Central memory CD8-positive, alpha-beta T cell (primary cell): ENCODE data around the gene BTBD16.

ENCODE experiments used
- ATAC-seq: fragments of 150-1000 bp; cut with Tn5 transposase; replicated peaks from 2 replicates; pipeline ENCODE4 v1.10.0; 2022; ENCODE audit warnings: mild to moderate bottlenecking, moderate FRiP score, moderate number of reproducible peaks; ENCODE audit not compliant: poor library complexity, severe bottlenecking; ENCODE audit errors: extremely low read depth
- DNase-seq, 2 donors: peaks; one replicate each; pipeline ENCODE4 v3.0.0; 2021; ENCODE audit warnings: low spot score in 2 of 2
- H3K27ac Mint-ChIP-seq: one replicate; pipeline ENCODE4 v1.8.0; 2022; ENCODE audit warnings: low read depth, mild to moderate bottlenecking, moderate library complexity, mixed read lengths
- H3K27me3 Mint-ChIP-seq: one replicate; pipeline ENCODE4 v1.8.0; 2022; ENCODE audit warnings: mixed read lengths
- H3K36me3 Mint-ChIP-seq: one replicate; pipeline ENCODE4 v1.8.0; 2022; ENCODE audit warnings: mild to moderate bottlenecking, moderate library complexity, mixed read lengths; ENCODE audit not compliant: insufficient read depth
- H3K4me1 Mint-ChIP-seq: one replicate; pipeline ENCODE4 v1.8.0; 2022; ENCODE audit warnings: mixed read lengths
- H3K4me3 Mint-ChIP-seq: one replicate; pipeline ENCODE4 v1.8.0; 2022; ENCODE audit warnings: mild to moderate bottlenecking, moderate library complexity, mixed read lengths
- H3K9me3 Mint-ChIP-seq: one replicate; pipeline ENCODE4 v1.8.0; 2022; ENCODE audit warnings: mixed read lengths

The BTBD16 gene

GRCh38 chr10:122323941-122324675 is 53.0 kb downstream of the BTBD16 start:
- ATAC-seq (no peak), DNase-seq (no peak)
- Mint-ChIP-seq H3K4me1 (no peaks in the 10 kb centered on the region), H3K27ac (no peak overlapping the region), H3K4me3 (no peak overlapping the region), H3K9me3 (peaks cover 6% of the 10 kb centered on the region), H3K27me3 (peaks cover 63% of the 10 kb centered on the region), H3K36me3 (no peaks in the 10 kb centered on the region)

GRCh38 chr10:122325235-122325634 is 54.1 kb downstream of the BTBD16 start:
- H3K4me1 Mint-ChIP-seq: no peaks in the 10 kb centered on the region
- peaks cover 6% of the 10 kb centered on the region for H3K9me3 Mint-ChIP-seq
- H3K4me3 Mint-ChIP-seq: no peak overlapping the region
- no peak overlapping the region for H3K27ac Mint-ChIP-seq
- ATAC-seq: no peak
- no peaks in the 10 kb centered on the region for H3K36me3 Mint-ChIP-seq
- H3K27me3 Mint-ChIP-seq: peaks cover 74% of the 10 kb centered on the region
- DNase-seq: no peak

GRCh38 chr10:122326385-122326784 is 55.3 kb downstream of the BTBD16 start:
- DNase-seq (no peak), ATAC-seq (no peak)
- H3K9me3 Mint-ChIP-seq: no peaks in the 10 kb centered on the region
- no peak overlapping the region for H3K27ac Mint-ChIP-seq
- H3K4me3 Mint-ChIP-seq: no peak overlapping the region
- H3K36me3 Mint-ChIP-seq: no peaks in the 10 kb centered on the region
- H3K4me1 Mint-ChIP-seq: no peaks in the 10 kb centered on the region
- peaks cover 80% of the 10 kb centered on the region for H3K27me3 Mint-ChIP-seq

GRCh38 chr10:122326806-122327205 is 55.7 kb downstream of the BTBD16 start:
- Mint-ChIP-seq H3K27ac (no peak overlapping the region), H3K36me3 (no peaks in the 10 kb centered on the region), H3K27me3 (peaks cover 80% of the 10 kb centered on the region), H3K4me3 (no peak overlapping the region), H3K4me1 (no peaks in the 10 kb centered on the region), H3K9me3 (no peaks in the 10 kb centered on the region)
- ATAC-seq (no peak), DNase-seq (no peak)

GRCh38 chr10:122327237-122328206 is 56.4 kb downstream of the BTBD16 start:
- no peak overlapping the region for H3K4me3 Mint-ChIP-seq

GRCh38 chr10:122328676-122329075 is 57.6 kb downstream of the BTBD16 start:
- H3K4me1 Mint-ChIP-seq: no peaks in the 10 kb centered on the region
- H3K27me3 Mint-ChIP-seq: peaks cover 69% of the 10 kb centered on the region
- no peak for ATAC-seq

More at GRCh38 chr10:122327237-122328206, 56.4 kb downstream of the BTBD16 start:
- H3K36me3 Mint-ChIP-seq: no peaks in the 10 kb centered on the region
- DNase-seq: no peak
- no peak overlapping the region for H3K27ac Mint-ChIP-seq
- H3K4me1 Mint-ChIP-seq: no peaks in the 10 kb centered on the region
- H3K9me3 Mint-ChIP-seq: no peaks in the 10 kb centered on the region
- peaks cover 80% of the 10 kb centered on the region for H3K27me3 Mint-ChIP-seq
- ATAC-seq: no peak

GRCh38 chr10:122329416-122329815 is 58.3 kb downstream of the BTBD16 start:
- ATAC-seq (no peak), DNase-seq (no peak)
- H3K36me3 Mint-ChIP-seq: no peaks in the 10 kb centered on the region
- H3K27ac Mint-ChIP-seq: no peak overlapping the region
- H3K9me3 Mint-ChIP-seq: no peaks in the 10 kb centered on the region
- no peak overlapping the region for H3K4me3 Mint-ChIP-seq
- no peaks in the 10 kb centered on the region for H3K4me1 Mint-ChIP-seq
- peaks cover 62% of the 10 kb centered on the region for H3K27me3 Mint-ChIP-seq

More at GRCh38 chr10:122328676-122329075, 57.6 kb downstream of the BTBD16 start:
- H3K9me3 Mint-ChIP-seq: no peaks in the 10 kb centered on the region
- no peaks in the 10 kb centered on the region for H3K36me3 Mint-ChIP-seq
- no peak overlapping the region for H3K27ac Mint-ChIP-seq
- H3K4me3 Mint-ChIP-seq: no peak overlapping the region
- no peak for DNase-seq

- H3K27me3 Mint-ChIP-seq: peaks cover 55% of the 10 kb centered on the region
- H3K36me3 Mint-ChIP-seq: no peaks in the 10 kb centered on the region
- H3K27ac Mint-ChIP-seq: no peak overlapping the region
- no peak overlapping the region for H3K4me3 Mint-ChIP-seq
- H3K4me1 Mint-ChIP-seq: no peaks in the 10 kb centered on the region
- DNase-seq: no peak
- ATAC-seq: no peak
- H3K9me3 Mint-ChIP-seq: no peaks in the 10 kb centered on the region
Observed at GRCh38 chr10:122331100-122331499, 60.0 kb downstream of the BTBD16 start.

- H3K4me3 Mint-ChIP-seq: no peak overlapping the region
- no peak for DNase-seq
- no peak for ATAC-seq
- no peak overlapping the region for H3K27ac Mint-ChIP-seq
- no peaks in the 10 kb centered on the region for H3K36me3 Mint-ChIP-seq
- peaks cover 54% of the 10 kb centered on the region for H3K27me3 Mint-ChIP-seq
- H3K9me3 Mint-ChIP-seq: no peaks in the 10 kb centered on the region
- no peaks in the 10 kb centered on the region for H3K4me1 Mint-ChIP-seq
Observed at GRCh38 chr10:122331615-122332446, 60.7 kb downstream of the BTBD16 start.

- no peak overlapping the region for H3K4me3 Mint-ChIP-seq
- no peaks in the 10 kb centered on the region for H3K9me3 Mint-ChIP-seq
- no peak overlapping the region for H3K27ac Mint-ChIP-seq
- no peaks in the 10 kb centered on the region for H3K36me3 Mint-ChIP-seq
- ATAC-seq: no peak
- H3K4me1 Mint-ChIP-seq: no peaks in the 10 kb centered on the region
- DNase-seq: no peak
- H3K27me3 Mint-ChIP-seq: peaks cover 61% of the 10 kb centered on the region
Observed at GRCh38 chr10:122333037-122333436, 61.9 kb downstream of the BTBD16 start.

GRCh38 chr10:122336332-122336731 is 65.2 kb downstream of the BTBD16 start:
- DNase-seq: no peak
- Mint-ChIP-seq H3K9me3 (no peaks in the 10 kb centered on the region), H3K36me3 (no peaks in the 10 kb centered on the region), H3K4me1 (no peaks in the 10 kb centered on the region), H3K4me3 (no peak overlapping the region), H3K27me3 (peaks cover 50% of the 10 kb centered on the region), H3K27ac (no peak overlapping the region)
- no peak for ATAC-seq

- Mint-ChIP-seq H3K4me1 (no peaks in the 10 kb centered on the region), H3K4me3 (no peak overlapping the region), H3K27me3 (peaks cover 43% of the 10 kb centered on the region), H3K36me3 (no peaks in the 10 kb centered on the region), H3K27ac (no peak overlapping the region), H3K9me3 (no peaks in the 10 kb centered on the region)
- ATAC-seq (no peak), DNase-seq (no peak)
Observed at GRCh38 chr10:122336961-122337360, 65.9 kb downstream of the BTBD16 start.
